ENCODE data around the gene LTA. TPM values are rescaled to one million over a fixed set of nuclear protein-coding genes. Genes with fewer than 3 reads are reported as not detected.

The LTA gene, protein sequence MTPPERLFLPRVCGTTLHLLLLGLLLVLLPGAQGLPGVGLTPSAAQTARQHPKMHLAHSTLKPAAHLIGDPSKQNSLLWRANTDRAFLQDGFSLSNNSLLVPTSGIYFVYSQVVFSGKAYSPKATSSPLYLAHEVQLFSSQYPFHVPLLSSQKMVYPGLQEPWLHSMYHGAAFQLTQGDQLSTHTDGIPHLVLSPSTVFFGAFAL
- total RNA-seq (1 to 10 TPM in 1 of 6 donors, under 1 TPM in 1, not detected in 4; 0.12 to 1.3 TPM), polyA plus RNA-seq (under 1 TPM; 0.05 to 0.15 TPM)

DNA sequence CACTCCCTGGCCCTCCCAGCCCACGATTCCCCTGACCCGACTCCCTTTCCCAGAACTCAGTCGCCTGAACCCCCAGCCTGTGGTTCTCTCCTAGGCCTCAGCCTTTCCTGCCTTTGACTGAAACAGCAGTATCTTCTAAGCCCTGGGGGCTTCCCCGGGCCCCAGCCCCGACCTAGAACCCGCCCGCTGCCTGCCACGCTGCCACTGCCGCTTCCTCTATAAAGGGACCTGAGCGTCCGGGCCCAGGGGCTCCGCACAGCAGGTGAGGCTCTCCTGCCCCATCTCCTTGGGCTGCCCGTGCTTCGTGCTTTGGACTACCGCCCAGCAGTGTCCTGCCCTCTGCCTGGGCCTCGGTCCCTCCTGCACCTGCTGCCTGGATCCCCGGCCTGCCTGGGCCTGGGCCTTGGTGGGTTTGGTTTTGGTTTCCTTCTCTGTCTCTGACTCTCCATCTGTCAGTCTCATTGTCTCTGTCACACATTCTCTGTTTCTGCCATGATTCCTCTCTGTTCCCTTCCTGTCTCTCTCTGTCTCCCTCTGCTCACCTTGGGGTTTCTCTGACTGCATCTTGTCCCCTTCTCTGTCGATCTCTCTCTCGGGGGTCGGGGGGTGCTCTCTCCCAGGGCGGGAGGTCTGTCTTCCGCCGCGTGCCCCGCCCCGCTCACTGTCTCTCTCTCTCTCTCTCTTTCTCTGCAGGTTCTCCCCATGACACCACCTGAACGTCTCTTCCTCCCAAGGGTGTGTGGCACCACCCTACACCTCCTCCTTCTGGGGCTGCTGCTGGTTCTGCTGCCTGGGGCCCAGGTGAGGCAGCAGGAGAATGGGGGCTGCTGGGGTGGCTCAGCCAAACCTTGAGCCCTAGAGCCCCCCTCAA lies at the start of gene LTA:
Gene LTA (plus strand): TSS at position 249 of the 871 bp plus-strand sequence. CDS start 454 bp downstream, at position 703.
- no peaks in the 10 kb centered on the region for H3K4me1 ChIP-seq
- H3K4me3 ChIP-seq, result no peak within 1 kb of the TSS
- no peaks in the 10 kb centered on the region for H3K9me3 ChIP-seq
- H3K27ac ChIP-seq, result no peak within 1 kb of the TSS
- DNase-seq, result peak in 1 of 6 donors; percentile 57
- WGBS, 2 donors, result 74 to 78% methylated on average over 26 to 27 of the region's 27 CpGs
- ATAC-seq, result no peak
- TF ChIP-seq, protein P1, sequence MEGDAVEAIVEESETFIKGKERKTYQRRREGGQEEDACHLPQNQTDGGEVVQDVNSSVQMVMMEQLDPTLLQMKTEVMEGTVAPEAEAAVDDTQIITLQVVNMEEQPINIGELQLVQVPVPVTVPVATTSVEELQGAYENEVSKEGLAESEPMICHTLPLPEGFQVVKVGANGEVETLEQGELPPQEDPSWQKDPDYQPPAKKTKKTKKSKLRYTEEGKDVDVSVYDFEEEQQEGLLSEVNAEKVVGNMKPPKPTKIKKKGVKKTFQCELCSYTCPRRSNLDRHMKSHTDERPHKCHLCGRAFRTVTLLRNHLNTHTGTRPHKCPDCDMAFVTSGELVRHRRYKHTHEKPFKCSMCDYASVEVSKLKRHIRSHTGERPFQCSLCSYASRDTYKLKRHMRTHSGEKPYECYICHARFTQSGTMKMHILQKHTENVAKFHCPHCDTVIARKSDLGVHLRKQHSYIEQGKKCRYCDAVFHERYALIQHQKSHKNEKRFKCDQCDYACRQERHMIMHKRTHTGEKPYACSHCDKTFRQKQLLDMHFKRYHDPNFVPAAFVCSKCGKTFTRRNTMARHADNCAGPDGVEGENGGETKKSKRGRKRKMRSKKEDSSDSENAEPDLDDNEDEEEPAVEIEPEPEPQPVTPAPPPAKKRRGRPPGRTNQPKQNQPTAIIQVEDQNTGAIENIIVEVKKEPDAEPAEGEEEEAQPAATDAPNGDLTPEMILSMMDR (IDR thresholded peaks at IDR 0.05), result no peak
- no peak for FAIRE-seq
- no peaks in the 10 kb centered on the region for H3K36me3 ChIP-seq
- no peaks in the 10 kb centered on the region for H3K27me3 ChIP-seq
- intact Hi-C loops (cut with DNase I), result no loop called here

DNA sequence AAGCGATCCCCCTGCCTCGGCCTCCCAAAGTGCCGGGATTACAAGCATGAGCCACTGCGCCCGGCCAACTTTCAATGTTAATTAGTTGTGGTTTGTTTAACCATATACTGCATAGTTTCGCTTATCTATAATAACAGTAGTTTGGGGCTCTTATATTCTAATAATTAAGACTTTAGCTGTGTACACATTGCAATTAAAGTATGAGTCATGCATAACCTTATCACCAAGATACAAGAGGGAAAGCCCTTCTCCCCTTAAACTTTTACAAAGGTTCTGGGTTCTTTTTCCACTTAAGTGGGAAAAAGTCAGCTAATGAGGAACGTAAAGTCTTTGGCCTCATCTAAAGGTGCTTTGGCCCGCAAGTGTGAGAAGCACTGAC lies 46.5 kb upstream of the LTA start:
- Histone ChIP-seq H3K9me3 (no peaks in the 10 kb centered on the region), H3K4me1 (peaks cover 0 to 10% (median 10%) of the 10 kb centered on the region in 3 donors), H3K27me3 (no peaks in the 10 kb centered on the region), H3K4me3 (no peak overlapping the region), H3K36me3 (peaks cover 0 to 5% (median under 1%) of the 10 kb centered on the region in 3 donors), H3K27ac (no peak overlapping the region)
- 65 to 73% methylated on average over 8 of the region's 8 CpGs for WGBS, 2 donors
- TF ChIP-seq, protein P1 (IDR thresholded peaks at IDR 0.05), result no peak
- no peak for ATAC-seq
- intact Hi-C loops (cut with DNase I), result no loop called here
- DNase-seq, result no peak
- FAIRE-seq, result no peak

DNA sequence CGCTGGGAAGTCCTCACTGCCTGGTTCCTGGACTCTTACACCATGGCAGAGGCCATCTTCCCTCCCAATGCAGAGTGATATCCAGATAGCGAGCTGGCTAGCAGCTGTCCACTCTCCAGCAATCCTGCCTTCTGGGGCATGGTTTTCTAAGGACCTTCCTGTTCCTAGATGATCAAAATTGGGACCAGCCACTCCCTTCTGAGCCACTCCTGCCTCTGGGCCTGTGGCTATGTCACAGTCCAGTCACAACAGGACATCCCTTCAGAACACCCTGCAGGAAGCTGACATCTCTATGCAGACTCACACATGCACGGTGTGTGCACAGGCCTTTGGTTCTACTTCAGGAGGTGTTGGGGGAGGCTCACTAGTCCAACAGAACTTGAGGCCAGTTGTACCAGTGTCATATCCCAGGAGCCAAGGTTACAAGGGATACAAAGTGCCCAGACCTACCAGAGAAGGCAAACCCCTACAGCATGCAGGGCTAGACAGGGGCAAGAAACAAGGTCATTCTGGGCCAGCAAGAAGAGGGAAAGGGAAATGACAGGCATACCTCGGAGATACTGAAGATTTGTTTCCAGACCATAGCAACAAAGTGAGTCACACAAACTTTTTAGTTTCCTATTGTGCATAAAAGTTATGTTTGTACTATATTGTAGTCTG lies 46.0 kb upstream of the LTA start:
- no peak for ATAC-seq
- 75 to 77% methylated on average over 4 of the region's 4 CpGs for WGBS, 2 donors
- Histone ChIP-seq H3K27ac (no peak overlapping the region), H3K36me3 (peaks cover 0 to 11% (median 6%) of the 10 kb centered on the region in 3 donors), H3K9me3 (no peaks in the 10 kb centered on the region), H3K27me3 (no peaks in the 10 kb centered on the region), H3K4me1 (peaks cover 0 to 10% (median 10%) of the 10 kb centered on the region in 3 donors), H3K4me3 (no peak overlapping the region)
- TF ChIP-seq, protein P1 (IDR thresholded peaks at IDR 0.05), result no peak
- FAIRE-seq, result no peak
- no peak for DNase-seq
- intact Hi-C loops (cut with DNase I), result no loop called here

DNA sequence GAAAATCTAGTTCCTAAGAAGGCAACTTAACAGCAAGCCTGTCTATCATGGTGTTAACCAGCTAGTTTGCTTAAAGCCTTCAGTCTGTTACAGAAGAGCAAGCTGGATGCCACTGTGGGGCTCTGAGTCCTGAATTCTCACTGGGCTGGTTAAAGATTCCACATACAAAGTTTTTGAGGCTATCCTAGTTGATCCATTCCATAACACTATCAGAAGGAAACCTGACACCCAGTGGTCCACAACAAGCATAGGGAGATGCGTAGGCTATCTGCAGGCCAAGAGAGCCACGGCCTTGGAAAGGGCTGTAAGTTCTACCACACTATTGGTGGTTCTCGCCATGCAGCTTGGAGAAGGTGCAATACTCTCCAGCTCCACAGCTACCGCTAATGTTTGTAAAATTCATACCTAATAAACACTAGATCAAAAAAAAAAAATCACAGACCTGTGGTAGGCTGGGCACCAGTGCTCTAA lies 43.7 kb upstream of the LTA start:
- Histone ChIP-seq H3K36me3 (peaks cover 0 to 33% (median 17%) of the 10 kb centered on the region in 3 donors), H3K27me3 (no peaks in the 10 kb centered on the region), H3K9me3 (no peaks in the 10 kb centered on the region), H3K4me3 (no peak overlapping the region), H3K4me1 (peaks cover 0 to 10% (median 10%) of the 10 kb centered on the region in 3 donors), H3K27ac (no peak overlapping the region)
- ATAC-seq (peak in 2 of 4 donors; percentile 11 to 25), DNase-seq (no peak), FAIRE-seq (no peak)
- TF ChIP-seq, protein P1 (IDR thresholded peaks at IDR 0.05), result no peak
- 73 to 77% methylated on average over 4 of the region's 4 CpGs for WGBS, 2 donors
- intact Hi-C loops (cut with DNase I), result no loop called here

All from pancreas (tissue), 10 donors.